Peyer's patch (tissue), 4 donors: Measurements from ENCODE around the gene COL4A1. TPM values are rescaled to one million over a fixed set of nuclear protein-coding genes. Genes with fewer than 3 reads are reported as not detected.
A peak's percentile ranks its signal among the peaks of the same experiment; 100 is the strongest.
"Not testable (repeated sequence)": the region's sequence is repeated elsewhere in the genome, so short reads cannot be mapped to it uniquely, and the experiment has no call there.

Experiments
- DNase-seq, 3 donors: peaks; one replicate each; pipeline ENCODE4 v3.0.0-alpha.2; 2017 to 2019
- H3K27ac ChIP-seq, 4 donors: fragments of 200-600 bp; sonication (generic); one replicate each; pipeline ENCODE4 v1.5.1; 2016 to 2019
- H3K27me3 ChIP-seq, 2 donors: fragments of 200-600 bp; sonication (generic); one replicate each; pipeline ENCODE4 v1.5.1; 2019
- H3K36me3 ChIP-seq, 3 donors: fragments of 200-600 bp; sonication (generic); one replicate each; pipeline ENCODE4 v1.5.1; 2016 to 2019
- H3K4me1 ChIP-seq, 4 donors: fragments of 200-600 bp; sonication (generic); one replicate each; pipeline ENCODE4 v1.5.1; 2016 to 2019
- H3K4me3 ChIP-seq, 4 donors: fragments of 200-600 bp; sonication (generic); 1 replicate in 3 of 4; 2 replicates in 1 of 4; pipeline ENCODE4 v1.5.1; 2016 to 2019; ENCODE audit warnings: mild to moderate bottlenecking in 1 of 4
- H3K9me3 ChIP-seq, 4 donors: fragments of 200-600 bp; sonication (generic); one replicate each; pipeline ENCODE4 v1.5.1; 2016 to 2019; ENCODE audit warnings: mild to moderate bottlenecking in 1 of 4
- CTCF ChIP-seq, 6 experiments: fragments of 450-650 bp in 4 of 6; fragments of 200-600 bp in 2 of 6; sonication (generic) in 1 of 6; IDR thresholded peaks; one replicate each; pipeline ENCODE4 v1.5.1; 2017 to 2019; ENCODE audit warnings: antibody characterized with exemption in 6 of 6, mild to moderate bottlenecking in 3 of 6, moderate library complexity in 1 of 6
- POLR2A ChIP-seq, 2 donors: fragments of 450-650 bp; IDR thresholded peaks; one replicate each; pipeline ENCODE4 v1.5.1; 2017; ENCODE audit warnings: antibody characterized with exemption in 2 of 2, mild to moderate bottlenecking in 2 of 2, moderate library complexity in 2 of 2
- total RNA-seq, 4 donors: library from RNA; depleted of rRNA; stranded (reverse); fragments of >200 nt; gene quantifications; one replicate each; pipeline ENCODE4 v1.1.0, GENCODE V29; 2016

COL4A1 gene
- total RNA-seq, 4 donors from 2014 or later: 28.0 to 69.3 (median 36.3) TPM

GRCh38 chr13:110322126-110322827, 15.3 kb upstream of the COL4A1 start:
- Histone ChIP-seq H3K27me3 (no peaks in the 10 kb centered on the region), H3K36me3 (no peaks in the 10 kb centered on the region), H3K4me3 (no peak overlapping the region), H3K9me3 (no peaks in the 10 kb centered on the region), H3K4me1 (peaks cover 0 to 9% (median 0%) of the 10 kb centered on the region in 4 donors), H3K27ac (peak overlapping the region in 2 of 4 donors; percentile 25 to 57)
- TF ChIP-seq POLR2A (IDR thresholded peaks at IDR 0.05) (no peak), CTCF (IDR thresholded peaks at IDR 0.05) (no peak)
- no peak for DNase-seq

- not testable (repeated sequence) for H3K36me3 ChIP-seq, H3K9me3 ChIP-seq, DNase-seq, H3K4me1 ChIP-seq, H3K27me3 ChIP-seq, H3K4me3 ChIP-seq
- H3K27ac ChIP-seq: peak overlapping the region in 1 of 4 donors; percentile 57
These were observed 14.6 kb upstream of the COL4A1 start for GRCh38 chr13:110321573-110321972.

- Histone ChIP-seq H3K4me1 (no peaks in the 10 kb centered on the region), H3K27ac (no peak overlapping the region)
These were observed 13.7 kb upstream of the COL4A1 start for GRCh38 chr13:110320645-110321044.

GRCh38 chr13:110319774-110320509, 13.0 kb upstream of the COL4A1 start:
- Histone ChIP-seq H3K4me1 (no peaks in the 10 kb centered on the region), H3K9me3 (no peaks in the 10 kb centered on the region), H3K27ac (peak overlapping the region in 2 of 4 donors; percentile 44 to 50), H3K27me3 (no peaks in the 10 kb centered on the region), H3K4me3 (no peak overlapping the region), H3K36me3 (peaks cover 0 to 8% (median 0%) of the 10 kb centered on the region in 3 donors)
- DNase-seq: no peak
- TF ChIP-seq CTCF (IDR thresholded peaks at IDR 0.05): no peak
- TF ChIP-seq POLR2A (IDR thresholded peaks at IDR 0.05): no peak

More at GRCh38 chr13:110320645-110321044, 13.7 kb upstream of the COL4A1 start:
- Histone ChIP-seq H3K27me3 (no peaks in the 10 kb centered on the region), H3K9me3 (no peaks in the 10 kb centered on the region), H3K36me3 (peaks cover 0 to 8% (median 0%) of the 10 kb centered on the region in 3 donors), H3K4me3 (no peak overlapping the region)
- no peak for DNase-seq
- TF ChIP-seq CTCF (IDR thresholded peaks at IDR 0.05) (no peak), POLR2A (IDR thresholded peaks at IDR 0.05) (no peak)

- no peak for DNase-seq
- Histone ChIP-seq H3K9me3 (no peaks in the 10 kb centered on the region), H3K36me3 (peaks cover 0 to 8% (median 0%) of the 10 kb centered on the region in 3 donors), H3K27ac (peak overlapping the region in 1 of 4 donors; percentile 44), H3K4me1 (no peaks in the 10 kb centered on the region), H3K4me3 (no peak overlapping the region), H3K27me3 (no peaks in the 10 kb centered on the region)
- no peak for TF ChIP-seq POLR2A (IDR thresholded peaks at IDR 0.05)
- no peak for TF ChIP-seq CTCF (IDR thresholded peaks at IDR 0.05)
These were observed 12.4 kb upstream of the COL4A1 start for GRCh38 chr13:110319397-110319773.

GRCh38 chr13:110318920-110319319, 12.0 kb upstream of the COL4A1 start:
- Histone ChIP-seq H3K36me3 (peaks cover 0 to 8% (median 0%) of the 10 kb centered on the region in 3 donors), H3K9me3 (no peaks in the 10 kb centered on the region), H3K27me3 (no peaks in the 10 kb centered on the region), H3K27ac (peak overlapping the region in 1 of 4 donors; percentile 44), H3K4me3 (no peak overlapping the region), H3K4me1 (no peaks in the 10 kb centered on the region)
- DNase-seq: no peak
- TF ChIP-seq POLR2A (IDR thresholded peaks at IDR 0.05): no peak
- TF ChIP-seq CTCF (IDR thresholded peaks at IDR 0.05): no peak
